Testis (tissue), 2 donors: Measurements from ENCODE around the gene PLCD1.

ENCODE experiments used
- CTCF ChIP-seq, 3 experiments: fragments of 450-650 bp in 2 of 3; fragments of 200-600 bp in 1 of 3; sonication (generic) in 1 of 3; IDR thresholded peaks; one replicate each; pipeline ENCODE4 v1.5.1; 2016 to 2019; ENCODE audit warnings: antibody characterized with exemption in 3 of 3, mild to moderate bottlenecking in 2 of 3, moderate library complexity in 1 of 3
- POLR2A ChIP-seq: fragments of 450-650 bp; IDR thresholded peaks from one replicate; pipeline ENCODE4 v1.6.1; 2017; ENCODE audit warnings: antibody characterized with exemption, mild to moderate bottlenecking, moderate library complexity

- TF ChIP-seq CTCF (IDR thresholded peaks at IDR 0.05) (no peak), POLR2A (no peak)
Measured at GRCh38 chr3:37997342-37997741, 32.1 kb downstream of the PLCD1 start.
